ENCODE measurements around the gene CUBN.

CUBN gene

GRCh38 chr10:17125206-17125893, 4.3 kb downstream of the CUBN start:
- Histone ChIP-seq H2AFZ (no peak overlapping the region), H3K4me1 (peaks cover 9% of the 10 kb centered on the region), H3K9me3 (ENCODE audit: control insufficient read depth, low read length) (no peaks in the 10 kb centered on the region), H3K27me3 (ENCODE audit: control insufficient read depth, insufficient read depth, low read length) (no peaks in the 10 kb centered on the region), H3K27ac (no peak overlapping the region), H3K79me2 (no peaks in the 10 kb centered on the region), H3K36me3 (ENCODE audit: control insufficient read depth, insufficient read depth, low read length) (no peaks in the 10 kb centered on the region), H3K9ac (no peak overlapping the region), H3K4me3 (ENCODE audit: low read depth, low read length) (no peak overlapping the region), H3K4me2 (ENCODE audit: low read length) (no peak overlapping the region)
- TF ChIP-seq CTCF (IDR thresholded peaks at IDR 0.05): no peak

- H3K36me3 ChIP-seq (ENCODE audit: control insufficient read depth, insufficient read depth, low read length): no peaks in the 10 kb centered on the region
- no peak overlapping the region for H3K9ac ChIP-seq
- no peak for TF ChIP-seq CTCF (IDR thresholded peaks at IDR 0.05)
- H3K27me3 ChIP-seq (ENCODE audit: control insufficient read depth, insufficient read depth, low read length): no peaks in the 10 kb centered on the region
- H3K4me2 ChIP-seq (ENCODE audit: low read length): no peak overlapping the region
- H3K4me3 ChIP-seq (ENCODE audit: low read depth, low read length): no peak overlapping the region
- no peaks in the 10 kb centered on the region for H3K79me2 ChIP-seq
- peaks cover 11% of the 10 kb centered on the region for H3K4me1 ChIP-seq
- no peaks in the 10 kb centered on the region for H3K9me3 ChIP-seq (ENCODE audit: control insufficient read depth, low read length)
- H3K27ac ChIP-seq: no peak overlapping the region
- peak overlapping the region; percentile 6 for H2AFZ ChIP-seq
These were observed 5.7 kb downstream of the CUBN start for GRCh38 chr10:17123961-17124360.

- TF ChIP-seq CTCF (IDR thresholded peaks at IDR 0.05): no peak
- H3K36me3 ChIP-seq (ENCODE audit: control insufficient read depth, insufficient read depth, low read length): no peaks in the 10 kb centered on the region
- H3K27ac ChIP-seq: no peak overlapping the region
- H3K9ac ChIP-seq: no peak overlapping the region
- no peak overlapping the region for H3K4me3 ChIP-seq (ENCODE audit: low read depth, low read length)
- no peak overlapping the region for H3K4me2 ChIP-seq (ENCODE audit: low read length)
- no peaks in the 10 kb centered on the region for H3K9me3 ChIP-seq (ENCODE audit: control insufficient read depth, low read length)
- H3K79me2 ChIP-seq: no peaks in the 10 kb centered on the region
- peaks cover 11% of the 10 kb centered on the region for H3K4me1 ChIP-seq
- no peaks in the 10 kb centered on the region for H3K27me3 ChIP-seq (ENCODE audit: control insufficient read depth, insufficient read depth, low read length)
- H2AFZ ChIP-seq: peak overlapping the region; percentile 6
These were observed 6.6 kb downstream of the CUBN start for GRCh38 chr10:17122726-17123661.

GRCh38 chr10:17122052-17122451, 7.6 kb downstream of the CUBN start:
- H3K79me2 ChIP-seq: no peaks in the 10 kb centered on the region
- H3K27ac ChIP-seq: no peak overlapping the region
- H3K36me3 ChIP-seq (ENCODE audit: control insufficient read depth, insufficient read depth, low read length): no peaks in the 10 kb centered on the region
- no peak for TF ChIP-seq CTCF (IDR thresholded peaks at IDR 0.05)
- H3K27me3 ChIP-seq (ENCODE audit: control insufficient read depth, insufficient read depth, low read length): no peaks in the 10 kb centered on the region
- H2AFZ ChIP-seq: no peak overlapping the region
- H3K9ac ChIP-seq: no peak overlapping the region
- no peak overlapping the region for H3K4me3 ChIP-seq (ENCODE audit: low read depth, low read length)
- H3K4me2 ChIP-seq (ENCODE audit: low read length): no peak overlapping the region
- no peaks in the 10 kb centered on the region for H3K9me3 ChIP-seq (ENCODE audit: control insufficient read depth, low read length)
- peaks cover 11% of the 10 kb centered on the region for H3K4me1 ChIP-seq

All from parathyroid adenoma (tissue), 2 donors.